GM23248 (cell line): ENCODE measurements around the gene PRSS33.

Source experiments
- EZH2 ChIP-seq: fragments of 200-600 bp; sonication (generic); IDR thresholded peaks from 2 replicates; pipeline ENCODE4 v1.6.1; 2018; ENCODE audit warnings: antibody characterized with exemption, mild to moderate bottlenecking; ENCODE audit not compliant: insufficient read depth, poor library complexity, severe bottlenecking
- EZH2phosphoT487 ChIP-seq: fragments of 200-600 bp; sonication (generic); IDR thresholded peaks from 2 replicates; pipeline ENCODE4 v1.6.1; 2018; ENCODE audit warnings: antibody characterized with exemption, moderate library complexity, mild to moderate bottlenecking, low read depth; ENCODE audit not compliant: insufficient read depth

GRCh38 chr16:2749936-2750335 is 37.4 kb downstream of the PRSS33 start:
- TF ChIP-seq EZH2: no peak
- TF ChIP-seq EZH2phosphoT487: no peak
